HG02970 (cell line): ENCODE results near the gene KMT2D.

Experiments
- ATAC-seq: cut with Tn5 transposase; IDR thresholded peaks from one replicate; pipeline ENCODE4 v1.9.1; 2021; ENCODE audit warnings: mild to moderate bottlenecking, moderate library complexity, moderate number of reproducible peaks; ENCODE audit not compliant: unreplicated experiment, low FRiP score

Gene KMT2D

DNA sequence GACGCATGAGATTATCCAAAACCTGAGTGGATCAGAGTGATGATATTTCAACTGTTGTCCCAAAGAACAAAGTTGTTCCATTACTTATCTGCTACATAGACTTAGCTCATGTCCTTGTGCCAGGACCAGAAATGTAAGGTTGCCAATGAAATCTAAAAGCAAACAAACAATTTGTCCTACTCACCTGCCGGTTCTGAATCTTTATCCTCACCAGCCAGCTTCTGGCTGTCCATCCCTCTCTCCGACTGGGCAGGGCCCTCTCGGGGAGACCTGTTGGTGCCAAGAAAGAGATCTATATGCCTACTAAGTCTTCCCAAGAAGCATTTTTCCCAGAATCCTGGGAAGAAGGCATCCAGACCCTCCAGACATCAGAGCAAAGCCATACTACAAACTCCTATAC is 5.5 kb downstream of the KMT2D start:
- no peak for ATAC-seq

DNA sequence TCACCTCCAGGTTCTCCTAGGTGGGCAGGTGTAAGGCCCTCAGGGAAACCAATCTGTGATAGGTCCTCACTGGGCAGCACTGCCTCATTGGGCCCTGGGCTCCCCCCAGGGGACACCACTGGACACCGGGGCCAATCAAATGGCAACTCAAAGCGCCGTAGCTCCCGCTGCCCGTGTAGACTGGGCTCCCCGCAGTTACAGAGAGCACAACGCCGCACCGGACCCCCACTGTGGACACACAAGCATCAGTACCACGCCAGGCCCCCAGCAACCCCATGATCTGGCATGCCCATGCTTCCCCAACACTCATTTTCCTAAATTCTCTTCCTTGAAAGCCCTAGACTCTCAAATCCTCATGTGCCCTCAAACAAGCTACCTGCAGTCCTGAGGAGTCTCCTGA is 6.1 kb downstream of the KMT2D start:
- no peak for ATAC-seq

DNA sequence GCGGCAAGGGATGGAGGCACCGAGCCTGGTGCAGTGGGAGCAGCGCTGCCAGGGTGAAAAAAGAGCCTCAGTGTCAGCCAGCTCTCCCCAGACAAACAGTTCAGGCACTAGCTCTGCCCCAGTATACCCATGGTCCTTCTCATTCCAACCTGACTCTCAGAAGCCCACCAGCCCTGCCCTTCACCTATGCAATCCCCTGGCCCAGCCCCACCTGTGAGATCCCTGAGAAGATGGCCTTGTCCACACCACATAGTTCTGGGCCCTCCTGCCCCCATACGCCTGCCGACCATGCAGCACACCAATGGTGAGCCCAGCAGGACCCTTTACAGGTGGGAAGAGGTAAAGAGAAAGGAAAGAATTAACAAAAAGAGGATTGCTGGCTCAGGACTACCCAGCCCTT is 6.5 kb downstream of the KMT2D start:
- ATAC-seq = no peak

- ATAC-seq = no peak
Measured at GRCh38 chr12:49052451-49053208, 8.0 kb downstream of the KMT2D start.

DNA sequence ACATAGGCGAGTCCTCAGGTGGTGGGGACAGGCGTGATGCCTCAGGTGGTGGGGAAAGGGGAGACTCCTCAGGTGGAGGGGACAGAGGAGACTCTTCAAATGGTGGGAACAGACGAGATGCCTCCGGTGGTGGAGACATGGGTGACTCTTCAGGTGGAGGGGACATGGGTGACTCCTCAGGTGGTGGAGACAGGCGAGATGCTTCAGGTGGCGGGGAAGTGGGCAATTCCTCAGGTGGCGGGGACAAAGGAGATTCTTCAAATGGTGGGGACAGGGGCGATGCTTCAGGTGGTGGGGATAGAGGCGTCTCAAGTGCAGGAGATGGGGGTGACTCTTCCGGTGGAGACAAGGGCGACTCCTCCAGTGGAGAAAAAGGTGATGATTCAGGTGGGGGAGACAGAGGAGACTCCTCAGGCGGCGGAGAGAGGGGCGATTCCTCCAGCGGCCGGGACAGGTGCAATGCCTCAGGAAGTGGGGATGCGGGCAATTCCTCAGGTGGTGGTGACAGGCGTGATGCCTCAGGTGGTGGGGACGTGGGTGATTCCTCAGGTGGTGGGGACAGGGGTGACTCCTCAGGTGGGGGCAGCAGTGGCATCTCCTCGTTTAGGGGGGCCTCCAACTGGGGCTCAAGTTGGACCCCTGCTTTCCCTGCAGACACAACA is 8.7 kb downstream of the KMT2D start:
- no peak for ATAC-seq

DNA sequence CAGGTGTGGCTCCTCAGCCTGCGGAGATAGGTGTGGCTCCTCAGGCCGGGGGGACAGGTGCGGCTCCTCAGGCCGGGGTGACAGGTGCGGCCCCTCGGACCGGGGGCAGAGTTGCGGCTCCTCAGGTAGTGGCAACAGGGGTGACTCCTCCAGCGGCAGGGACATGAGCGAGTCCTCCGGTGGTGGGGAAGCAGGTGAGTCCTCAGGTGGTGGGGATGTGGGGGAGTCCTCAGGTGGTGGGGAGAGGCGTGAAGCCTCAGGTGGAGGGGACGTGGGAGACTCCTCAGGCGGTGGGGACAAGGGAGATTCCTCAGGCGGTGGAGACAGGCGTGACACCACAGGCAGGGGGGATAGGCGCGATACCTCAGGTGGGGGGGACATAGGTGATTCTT is 9.2 kb downstream of the KMT2D start:
- no peak for ATAC-seq

DNA sequence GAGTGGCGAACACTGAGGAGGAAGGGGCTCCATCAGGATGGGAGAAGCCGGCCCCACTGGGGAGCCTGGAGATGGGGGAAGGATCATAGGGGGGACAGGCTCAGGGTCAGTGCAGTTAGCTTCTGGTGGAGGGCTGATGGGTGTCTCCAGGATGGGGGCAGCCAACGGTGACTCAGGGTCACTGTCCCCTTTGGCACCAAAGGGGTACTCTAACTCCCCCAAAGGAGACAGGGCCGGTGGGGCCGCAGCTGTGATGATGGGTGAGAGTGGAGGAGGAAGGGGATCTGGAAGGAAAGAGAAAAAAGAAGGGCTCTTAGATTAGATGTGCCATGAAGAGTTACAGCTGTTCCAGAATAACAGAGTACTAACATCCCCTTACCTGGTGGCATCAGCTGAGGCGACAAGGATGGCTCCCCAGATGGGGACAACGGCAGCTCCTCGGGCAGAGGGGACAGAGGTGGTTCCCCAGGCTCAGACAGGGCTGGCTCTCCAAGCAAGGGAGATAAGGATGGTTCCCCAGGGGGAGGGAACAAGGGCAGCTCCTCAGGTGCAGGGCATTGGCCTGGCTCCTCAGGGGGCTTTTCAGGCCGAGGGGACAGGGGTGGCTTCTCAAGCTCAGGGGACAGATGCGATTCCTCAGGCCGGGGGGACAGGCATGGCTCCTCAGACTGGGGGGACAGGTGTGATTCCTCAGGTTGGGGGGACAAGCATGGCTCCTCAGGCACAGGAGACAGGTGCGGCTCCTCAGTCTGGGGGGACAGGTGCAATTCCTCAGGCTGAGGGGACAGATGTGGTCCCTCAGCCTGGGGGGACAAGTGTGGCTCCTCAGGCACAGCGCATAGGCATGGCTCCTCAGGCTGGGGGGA is 9.9 kb downstream of the KMT2D start:
- no peak for ATAC-seq

- ATAC-seq = no peak
Measured at GRCh38 chr12:49049566-49050224, 10.9 kb downstream of the KMT2D start.

DNA sequence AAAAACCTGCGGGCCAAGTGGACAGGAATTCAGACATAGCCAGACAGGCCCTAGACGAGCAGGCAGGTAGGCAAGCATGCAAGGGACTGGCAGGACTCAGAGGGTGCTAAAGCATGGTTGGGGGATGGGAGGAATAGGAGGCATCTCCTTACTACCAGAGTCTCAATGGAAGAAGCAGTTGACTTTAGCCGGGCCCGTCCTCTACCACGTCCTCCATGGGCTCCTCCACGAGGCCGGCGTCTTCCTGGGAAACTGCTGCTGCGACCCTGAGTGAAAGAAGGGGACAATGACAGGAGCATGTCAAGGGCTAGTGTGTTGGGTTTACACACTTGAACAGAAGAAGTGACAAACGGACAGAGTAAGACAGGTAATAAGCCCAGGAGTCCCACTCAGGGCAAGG is 11.6 kb downstream of the KMT2D start:
- no peak for ATAC-seq

DNA sequence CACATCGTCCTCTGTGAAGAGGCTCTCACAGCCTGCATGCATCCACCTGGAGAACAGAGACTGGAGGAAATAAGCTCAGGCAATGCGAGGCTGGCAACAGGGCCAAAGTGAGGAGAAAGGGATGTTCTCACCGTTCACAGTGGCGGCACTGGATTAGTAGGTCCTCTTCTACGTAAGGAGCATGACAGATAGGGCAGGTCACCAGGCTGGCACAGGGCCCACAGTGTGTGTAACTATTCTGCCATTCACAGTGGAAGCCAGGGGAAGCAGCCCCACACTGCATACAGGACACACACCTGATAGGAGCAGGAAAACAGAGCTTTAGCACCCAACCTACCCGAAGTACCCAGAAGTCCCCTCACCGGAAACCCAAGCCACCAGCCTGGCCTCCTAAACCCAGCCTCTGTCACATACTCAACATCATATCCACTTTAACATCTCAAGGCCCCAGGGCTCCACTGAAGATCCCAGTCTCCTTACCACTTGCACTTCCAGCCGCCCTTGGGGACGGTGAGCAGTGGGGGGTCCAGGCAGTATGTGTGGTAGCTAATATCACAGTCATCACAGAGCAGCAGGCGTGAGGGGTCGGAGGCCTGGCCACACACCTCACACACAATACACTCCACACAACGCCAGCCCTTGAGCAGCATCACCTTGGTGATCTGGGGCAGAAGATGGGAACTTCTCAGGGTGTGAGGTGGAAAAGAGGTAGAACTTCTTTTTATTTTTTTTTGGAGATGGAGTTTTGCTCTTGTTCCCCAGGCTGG is 14.3 kb downstream of the KMT2D start:
- ATAC-seq = no peak

DNA sequence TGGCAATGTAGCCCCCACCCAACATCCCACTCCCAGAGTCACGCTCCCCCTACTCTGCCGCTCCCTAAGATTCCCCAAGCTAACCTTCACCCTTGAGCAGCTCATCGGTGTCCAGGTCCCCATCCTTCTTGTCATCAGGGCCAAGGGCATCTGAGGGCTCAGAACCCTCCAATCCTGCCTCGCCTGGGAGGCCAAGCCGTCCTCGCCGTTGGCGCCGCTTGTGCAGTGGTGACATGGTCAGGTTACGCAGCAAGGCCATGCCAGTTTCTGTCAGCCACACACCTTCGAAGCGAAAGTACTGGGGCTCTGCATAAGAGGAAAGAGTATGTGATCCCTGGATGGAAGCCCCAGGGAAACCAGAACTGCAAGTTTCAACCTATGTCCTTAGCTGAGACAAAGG is 15.9 kb downstream of the KMT2D start:
- ATAC-seq = no peak

GRCh38 chr12:49043856-49044258 is 16.7 kb downstream of the KMT2D start:
- no peak for ATAC-seq

DNA sequence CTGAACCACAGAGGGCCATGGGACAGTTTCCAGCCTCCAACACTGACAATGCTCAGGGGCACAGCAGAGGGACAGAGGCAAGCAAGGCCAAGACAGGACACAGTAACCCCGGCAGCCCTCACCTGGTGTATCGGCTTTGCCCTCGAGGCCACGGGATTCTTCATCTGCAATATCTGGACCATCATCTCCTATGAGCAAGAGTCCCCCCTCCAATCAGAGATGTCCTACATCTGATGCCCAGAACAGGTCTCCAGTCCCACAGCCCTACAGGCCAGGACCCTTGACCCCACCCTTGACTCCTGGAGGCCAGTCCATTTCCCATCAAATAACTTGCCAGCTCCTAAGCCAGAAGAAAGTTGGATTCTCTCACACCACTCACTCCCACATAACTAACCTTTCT is 17.4 kb downstream of the KMT2D start:
- no peak for ATAC-seq

DNA sequence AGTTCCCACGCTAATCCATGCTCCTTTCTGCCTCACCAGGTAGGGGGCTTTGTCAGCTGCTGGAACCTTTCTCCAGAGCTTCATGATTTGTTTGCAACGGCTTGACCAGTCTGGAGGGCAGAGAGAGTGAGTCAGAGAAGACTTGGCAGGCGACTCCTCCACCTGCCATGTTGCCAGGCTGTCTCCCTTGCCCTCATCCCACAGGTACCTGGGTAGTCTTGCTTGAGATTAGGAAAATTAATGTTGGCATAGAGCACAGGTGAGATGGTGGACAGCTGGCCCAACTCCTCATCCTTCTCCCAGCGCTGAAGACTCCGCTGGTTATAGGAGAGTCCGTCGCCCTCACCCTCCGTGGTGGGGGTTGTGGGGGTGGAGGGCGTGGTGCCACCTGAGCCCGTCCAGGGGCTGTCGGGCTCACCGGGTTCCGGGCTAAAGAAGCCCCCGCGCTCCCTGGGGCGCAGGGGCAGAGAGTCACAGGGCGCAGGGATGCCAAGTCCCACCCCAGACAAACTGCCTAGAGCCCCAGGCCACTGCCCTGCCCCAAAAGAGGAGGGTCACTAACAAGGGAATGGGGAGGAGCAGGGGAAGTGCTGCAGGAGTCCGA is 18.6 kb downstream of the KMT2D start:
- no peak for ATAC-seq

- no peak for ATAC-seq
Measured at GRCh38 chr12:49041036-49041880, 19.3 kb downstream of the KMT2D start.

- ATAC-seq = no peak
Measured at GRCh38 chr12:49040364-49040855, 20.2 kb downstream of the KMT2D start.

GRCh38 chr12:49039421-49040363 is 20.9 kb downstream of the KMT2D start:
- no peak for ATAC-seq
